Suppressor macrophage treated with lipopolysaccharide for 1 hour (primary cell): ENCODE results near the gene PDIA6.
A peak's percentile ranks its signal among the peaks of the same experiment; 100 is the strongest.

ENCODE experiments used
- DNase-seq, 3 donors: peaks; one replicate each; pipeline ENCODE4 v3.0.0-alpha.2; 2020 to 2022

The PDIA6 gene

DNA sequence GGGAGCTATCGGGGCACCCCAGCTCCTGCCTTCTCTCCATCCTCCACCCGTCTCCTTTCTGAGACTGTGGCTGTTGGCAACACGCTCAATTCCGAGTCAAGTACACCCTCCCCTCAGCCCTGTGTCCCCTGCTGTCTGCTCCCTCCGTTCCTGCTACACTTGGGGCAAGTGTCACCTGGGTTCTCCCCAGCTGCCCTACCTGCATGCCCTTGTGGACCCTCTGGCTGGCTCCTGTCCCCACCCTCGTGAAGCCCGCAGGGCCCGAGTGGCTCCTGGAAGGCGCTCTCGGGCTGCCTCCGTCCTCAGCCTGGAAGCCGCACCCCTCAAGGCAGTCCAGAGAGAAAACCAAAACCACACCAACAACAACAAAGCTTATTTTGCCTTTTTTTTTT is 33.9 kb downstream of the PDIA6 start:
- no peak for DNase-seq

DNA sequence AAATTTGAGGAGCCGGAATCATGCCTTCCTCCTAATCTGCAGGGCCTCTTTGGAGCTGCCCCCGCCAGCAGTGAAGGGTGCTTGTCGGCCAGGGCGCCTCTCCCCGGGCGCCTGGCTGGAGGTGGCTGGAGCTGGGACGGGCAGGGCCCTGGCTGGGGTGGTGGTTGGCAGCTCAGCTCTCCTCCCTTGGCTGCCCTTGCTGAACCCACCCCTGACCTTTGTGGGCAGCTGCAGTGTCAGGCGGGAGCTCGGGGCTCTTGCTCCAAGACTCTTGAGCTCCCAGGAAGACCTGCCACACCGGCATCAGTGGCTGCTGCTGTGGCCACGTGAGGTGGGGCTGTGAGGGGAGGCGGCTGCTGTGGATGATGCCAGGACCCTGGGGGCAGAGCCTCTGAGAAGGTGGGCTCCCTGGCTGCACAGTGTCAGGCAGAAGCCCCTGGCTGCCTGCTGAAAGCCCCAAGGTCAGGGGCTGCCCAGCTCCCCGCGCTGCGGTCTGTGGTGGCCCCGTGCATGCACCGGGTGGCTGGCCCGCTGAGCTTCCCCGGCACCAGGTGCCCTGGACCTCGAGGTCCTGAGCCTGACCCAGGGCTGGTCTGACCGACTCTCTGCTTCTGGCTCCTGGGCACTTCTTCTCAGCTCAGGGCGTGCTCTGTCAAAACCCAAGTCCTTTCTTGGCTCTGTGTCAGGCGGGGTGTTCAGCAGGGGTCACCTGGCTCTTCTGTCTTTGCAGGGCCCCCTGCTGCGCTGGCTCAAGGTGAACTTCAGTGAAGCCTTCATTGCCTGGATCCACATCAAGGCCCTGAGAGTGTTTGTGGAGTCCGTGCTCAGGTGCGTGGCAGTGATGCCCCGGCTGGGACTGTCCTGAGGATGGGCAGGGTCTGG is 34.5 kb downstream of the PDIA6 start:
- DNase-seq = no peak

- no peak for DNase-seq
Measured at GRCh38 chr2:10777111-10777841, 35.3 kb downstream of the PDIA6 start.

DNA sequence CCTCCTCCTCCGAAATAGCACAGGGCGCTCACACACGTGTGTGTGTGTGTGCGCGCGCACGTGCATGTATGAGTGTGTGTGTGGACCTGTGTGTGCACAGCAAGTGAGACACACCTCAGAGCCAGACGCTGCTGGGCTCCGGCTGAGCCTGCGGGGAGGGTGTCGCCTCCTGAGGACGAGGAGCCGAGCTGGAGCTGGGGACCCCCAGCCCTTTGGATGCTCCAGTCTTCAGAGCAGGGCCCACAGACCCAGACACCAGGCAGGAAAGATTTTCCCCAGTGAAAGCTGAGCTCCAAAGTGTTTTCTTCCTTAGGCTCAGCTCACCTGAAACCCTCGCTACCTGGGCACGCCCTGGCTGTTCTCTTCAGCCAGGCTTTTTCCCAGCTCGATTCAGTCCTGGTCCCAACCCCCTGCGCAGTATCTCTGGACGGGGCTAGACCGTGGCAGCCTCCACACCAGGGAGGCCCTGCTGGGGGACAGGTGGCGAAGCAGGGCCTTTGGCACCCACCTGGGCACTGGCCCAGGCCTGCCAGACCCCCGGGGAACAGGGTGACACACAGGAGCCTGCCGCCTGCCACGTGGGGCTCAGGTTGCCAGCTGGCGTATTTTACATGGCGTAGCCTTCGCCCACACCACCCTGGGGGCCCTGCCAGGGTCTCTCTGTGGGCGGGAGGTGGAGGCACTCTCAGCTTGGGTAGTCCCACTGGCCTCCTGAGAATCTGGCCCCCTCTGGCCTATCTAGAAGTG is 36.2 kb downstream of the PDIA6 start:
- no peak for DNase-seq

GRCh38 chr2:10775831-10776230 is 36.8 kb downstream of the PDIA6 start:
- no peak for DNase-seq

DNA sequence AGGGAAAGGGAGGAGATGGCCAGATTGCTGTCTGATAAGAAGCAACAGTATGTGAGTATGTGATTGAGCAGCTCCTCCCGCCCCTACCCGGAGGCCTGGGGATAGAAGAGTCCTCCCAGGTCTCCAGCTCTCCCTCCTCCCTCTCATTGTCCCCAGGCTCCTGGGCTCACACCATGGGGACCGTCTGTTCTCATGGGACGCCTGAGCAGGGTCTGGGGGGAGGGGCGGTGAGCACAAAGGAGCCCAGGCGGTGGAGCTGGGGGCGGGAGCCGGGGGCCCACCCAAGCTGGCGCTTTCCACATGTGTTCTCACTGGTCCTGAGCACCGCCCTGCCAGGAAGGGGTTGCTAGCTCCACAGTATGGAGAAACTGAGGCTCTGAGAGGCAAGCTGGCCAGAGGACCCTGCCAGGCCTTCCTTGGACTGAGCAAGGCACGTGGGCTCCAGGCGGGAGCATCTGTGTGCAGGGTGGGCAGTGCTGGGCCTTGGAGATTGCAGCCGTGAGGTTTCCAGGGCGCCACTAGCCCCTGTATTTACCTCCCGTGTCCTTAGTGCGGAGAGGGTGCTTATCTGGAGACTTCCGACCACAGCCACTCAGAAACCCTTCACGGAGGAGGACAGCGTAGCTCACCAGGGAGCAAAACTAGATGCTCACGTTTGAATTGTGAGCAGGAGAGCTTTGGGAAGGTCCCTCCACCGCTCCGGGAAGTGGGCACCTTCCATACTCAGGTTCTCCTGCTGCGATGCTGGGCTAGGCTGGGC is 37.4 kb downstream of the PDIA6 start:
- DNase-seq = no peak

DNA sequence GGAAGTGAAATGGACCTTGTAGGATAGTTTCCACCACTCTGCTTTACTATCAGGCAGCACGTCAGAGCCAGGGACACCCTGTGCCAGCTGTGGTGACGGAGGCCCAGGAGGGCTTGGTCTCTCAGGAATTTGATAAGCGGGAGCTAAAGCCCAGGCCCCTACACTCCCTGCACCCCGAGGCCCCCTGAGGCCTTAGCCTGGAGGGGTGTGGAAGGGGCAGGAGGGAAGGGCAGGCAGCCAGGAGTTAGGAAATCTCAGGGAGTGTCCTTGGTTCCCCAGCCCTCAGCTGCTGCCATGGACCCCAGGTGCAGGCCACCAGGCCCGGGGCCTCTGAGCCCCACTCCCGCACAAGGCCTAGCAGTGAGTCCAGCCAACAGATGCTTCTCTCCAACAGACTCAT is 38.2 kb downstream of the PDIA6 start:
- no peak for DNase-seq

DNA sequence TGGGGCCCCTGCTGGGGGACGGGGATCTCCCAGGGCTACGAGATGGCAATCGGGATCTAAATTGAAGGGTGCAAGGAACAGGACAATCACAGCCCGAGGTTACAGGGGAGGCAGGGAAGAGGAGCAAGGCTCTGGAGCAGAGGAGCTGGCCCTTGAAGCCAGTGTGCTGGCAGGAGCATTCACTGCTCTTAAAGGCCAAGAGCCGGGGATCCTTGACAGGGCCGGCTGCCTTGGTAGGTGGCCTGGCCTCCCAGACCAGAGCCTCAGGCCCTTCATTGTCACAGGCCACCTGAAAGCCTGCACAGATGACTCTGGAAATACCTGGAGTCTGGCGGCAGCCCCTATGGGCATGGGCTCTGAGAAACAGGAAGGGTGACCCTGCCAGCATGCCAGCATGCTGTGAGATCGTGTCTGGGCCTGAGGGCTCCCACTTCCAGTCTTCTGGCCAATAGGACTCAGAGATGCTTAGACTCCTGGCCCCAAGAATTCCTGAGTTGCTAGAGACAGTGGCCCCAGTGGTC is 38.7 kb downstream of the PDIA6 start:
- DNase-seq = no peak

DNA sequence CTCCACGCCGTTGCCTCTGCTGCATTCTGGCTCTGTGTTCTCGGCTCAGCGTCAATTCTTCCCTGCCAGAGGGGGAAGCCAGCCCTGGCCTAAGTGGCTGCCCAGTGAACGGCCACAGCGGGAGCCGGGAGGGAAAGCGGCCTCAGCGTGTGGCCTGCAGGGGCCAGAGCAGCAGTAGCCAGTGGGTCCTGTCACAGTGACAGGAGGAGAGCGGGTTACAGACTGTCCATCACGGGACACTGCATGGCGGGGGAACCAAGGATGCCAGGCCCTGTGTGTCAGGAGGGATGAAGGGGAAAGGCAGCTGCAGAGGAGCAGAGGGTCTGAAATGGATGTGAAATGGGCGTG is 39.7 kb downstream of the PDIA6 start:
- no peak for DNase-seq

DNA sequence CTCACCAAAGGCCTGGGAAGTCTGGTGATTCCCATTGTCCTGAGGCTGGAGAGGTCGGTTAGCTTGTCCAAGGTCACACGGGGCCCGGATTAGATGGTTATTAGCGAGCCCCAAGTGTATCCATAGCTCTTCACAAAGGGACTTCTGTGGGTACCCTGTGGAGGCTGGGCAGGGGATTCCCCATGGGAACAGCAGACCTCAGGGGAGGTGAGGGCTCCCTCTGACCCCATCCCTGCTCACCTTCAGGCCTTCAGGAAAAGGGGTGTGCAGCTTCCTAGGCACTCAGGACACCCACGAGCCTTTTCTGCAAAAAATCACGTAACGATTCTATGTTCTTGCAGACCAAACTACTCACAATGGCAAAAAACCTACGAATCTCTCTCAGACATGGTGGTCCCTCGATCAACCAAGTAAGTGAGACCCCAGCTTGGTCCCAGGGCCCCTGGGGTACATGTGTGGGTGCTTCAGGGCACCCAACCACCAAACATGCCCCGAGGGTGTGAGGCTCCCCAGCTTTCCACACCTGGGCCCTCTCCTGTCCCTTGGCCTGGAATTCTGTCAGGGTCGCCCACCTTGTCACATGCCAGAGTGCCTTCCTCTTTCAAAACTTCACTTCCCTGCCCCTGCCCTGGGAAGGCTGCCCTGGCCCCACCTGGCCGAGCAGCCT is 40.3 kb downstream of the PDIA6 start:
- DNase-seq = no peak

GRCh38 chr2:10771786-10772185 is 40.8 kb downstream of the PDIA6 start:
- no peak for DNase-seq

DNA sequence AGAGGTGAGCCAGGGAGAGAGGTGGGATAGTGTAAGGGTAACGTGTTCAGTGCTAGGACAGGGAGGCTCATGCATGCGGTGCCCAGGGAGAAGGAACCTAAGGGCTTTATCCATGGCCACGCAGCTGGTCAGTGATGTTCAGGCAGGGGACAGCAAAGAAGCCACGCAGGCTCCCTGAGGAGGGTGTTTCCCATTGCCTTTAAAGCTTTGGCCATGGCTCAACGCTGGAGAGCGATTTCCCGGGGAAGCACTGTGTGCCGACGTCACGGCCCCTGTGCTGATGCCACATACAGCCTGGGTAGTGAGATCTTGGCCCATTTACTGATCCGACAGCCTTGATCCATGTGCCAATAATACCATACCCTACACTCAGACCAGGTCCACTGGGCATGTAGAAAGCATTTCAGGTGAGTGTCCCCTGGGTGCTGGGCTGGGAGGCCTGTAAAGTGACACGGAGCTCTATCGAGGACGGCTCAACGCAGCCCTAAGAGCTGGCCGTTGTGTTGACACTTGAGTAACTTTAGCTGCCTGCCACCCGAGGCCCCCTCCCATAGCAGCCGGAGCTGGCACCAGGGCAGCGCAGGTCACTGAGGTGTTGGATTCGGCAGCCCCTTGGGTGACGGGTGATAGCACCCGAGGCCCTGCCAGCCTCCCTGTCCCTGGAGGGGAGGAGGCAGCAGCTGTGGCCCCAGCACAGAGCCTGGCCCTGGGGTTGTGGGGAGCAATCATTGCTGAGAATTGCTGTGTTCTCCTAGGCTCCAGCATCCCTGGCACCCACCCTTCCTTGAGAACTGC is 41.4 kb downstream of the PDIA6 start:
- no peak for DNase-seq

- no peak for DNase-seq
Measured at GRCh38 chr2:10768063-10768507, 44.5 kb downstream of the PDIA6 start.

GRCh38 chr2:10765914-10766313 is 46.7 kb downstream of the PDIA6 start:
- no peak for DNase-seq

GRCh38 chr2:10765461-10765860 is 47.1 kb downstream of the PDIA6 start:
- no peak for DNase-seq

- no peak for DNase-seq
Measured at GRCh38 chr2:10764896-10765295, 47.7 kb downstream of the PDIA6 start.

GRCh38 chr2:10764096-10764785 is 48.3 kb downstream of the PDIA6 start:
- no peak for DNase-seq

GRCh38 chr2:10763461-10763800 is 49.2 kb downstream of the PDIA6 start:
- DNase-seq = no peak

DNA sequence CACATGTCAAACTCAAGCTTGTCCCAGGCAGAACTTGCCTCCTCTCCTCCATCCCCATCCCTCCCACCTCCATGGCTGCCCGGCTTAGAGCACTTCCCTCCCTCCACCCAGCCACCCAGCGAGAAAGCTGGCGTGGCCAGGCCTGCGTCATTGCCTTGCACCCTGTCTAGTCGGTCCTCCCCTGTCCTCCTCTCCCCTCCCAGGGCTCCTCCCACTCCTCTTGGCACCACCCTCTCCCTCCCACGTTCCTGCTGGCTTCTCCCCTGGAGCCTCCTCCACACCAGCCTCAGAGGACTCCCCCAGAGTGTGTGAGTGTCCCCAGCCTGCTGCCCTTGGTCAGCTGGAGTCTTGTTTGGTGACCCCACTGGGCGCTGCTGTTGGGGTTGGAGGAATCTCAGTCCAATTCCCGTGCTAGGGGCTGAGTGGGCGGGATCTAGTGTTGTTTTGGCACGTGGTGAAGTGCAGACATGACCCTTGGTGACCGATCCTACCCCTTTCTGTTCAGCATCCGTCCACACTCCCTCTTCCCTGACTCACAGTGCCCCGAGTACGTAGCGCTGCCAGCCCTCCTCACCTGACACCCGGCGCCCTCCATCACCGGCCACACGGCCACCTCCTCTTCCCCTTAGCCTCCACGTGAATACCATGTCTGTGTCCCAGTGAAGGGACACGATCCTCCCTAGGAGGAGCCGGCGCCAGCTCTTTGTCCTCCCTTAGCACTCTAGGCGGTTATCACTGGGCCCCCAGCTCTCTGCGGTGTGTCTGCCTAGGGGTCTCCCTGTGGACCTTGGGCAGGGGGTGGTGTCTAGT is 49.7 kb downstream of the PDIA6 start:
- DNase-seq = peak in 2 of 3 donors; percentile 16 to 28

- no peak for DNase-seq
Measured at GRCh38 chr2:10761591-10761990, 51.0 kb downstream of the PDIA6 start.
